Loucy (cell line): ENCODE data around the gene CBARP.
A peak's percentile ranks its signal among the peaks of the same experiment; 100 is the strongest.

Experiments used
- H2AFZ ChIP-seq: fragments of 200-600 bp; sonication (generic); 2 replicates; pipeline ENCODE4 v1.6.0; 2016; ENCODE audit warnings: antibody characterized with exemption, mild to moderate bottlenecking, low read length, moderate library complexity
- H3F3A ChIP-seq: fragments of 200-600 bp; 2 replicates; pipeline ENCODE4 v1.6.0; 2016; ENCODE audit warnings: antibody characterized with exemption, low read depth, mild to moderate bottlenecking
- H3K27me3 ChIP-seq: fragments of 200-600 bp; sonication (generic); 2 replicates; pipeline ENCODE4 v1.6.1; 2014; ENCODE audit warnings: low read length, mild to moderate bottlenecking; ENCODE audit not compliant: insufficient read depth, poor library complexity, severe bottlenecking
- H3K36me3 ChIP-seq: fragments of 200-600 bp; sonication (generic); 2 replicates; pipeline ENCODE4 v1.6.1; 2016; ENCODE audit warnings: low read length; ENCODE audit not compliant: insufficient read depth
- H3K4me1 ChIP-seq: fragments of 200-600 bp; sonication (generic); 2 replicates; pipeline ENCODE4 v1.5.1; 2014; ENCODE audit warnings: low read length, mild to moderate bottlenecking; ENCODE audit not compliant: insufficient read depth, poor library complexity, severe bottlenecking
- H3K4me2 ChIP-seq: fragments of 200-600 bp; sonication (generic); 2 replicates; pipeline ENCODE4 v1.6.0; 2014; ENCODE audit warnings: antibody characterized with exemption, low read length, low read depth, mild to moderate bottlenecking; ENCODE audit not compliant: poor library complexity, severe bottlenecking
- H3K4me3 ChIP-seq: fragments of 200-600 bp; sonication (generic); 2 replicates; pipeline ENCODE4 v1.5.1; 2014; ENCODE audit warnings: low read length, mild to moderate bottlenecking, mixed read lengths; ENCODE audit not compliant: poor library complexity, severe bottlenecking
- H3K79me2 ChIP-seq: fragments of 200-600 bp; sonication (generic); 2 replicates; pipeline ENCODE4 v1.6.1; 2014; ENCODE audit warnings: low read length; ENCODE audit not compliant: insufficient read depth
- H3K9ac ChIP-seq: fragments of 200-600 bp; sonication (generic); 2 replicates; pipeline ENCODE4 v1.6.0; 2014; ENCODE audit warnings: mild to moderate bottlenecking, low read depth, low read length, moderate library complexity; ENCODE audit not compliant: poor library complexity, severe bottlenecking
- H3K9me2 ChIP-seq: fragments of 200-600 bp; sonication (generic); replicated peaks from 2 replicates; pipeline ENCODE4 v1.6.1; 2016; ENCODE audit warnings: low read depth, low read length, mixed read lengths
- H3K9me3 ChIP-seq: fragments of 200-600 bp; sonication (generic); 2 replicates; pipeline ENCODE4 v1.6.1; 2014; ENCODE audit warnings: mild to moderate bottlenecking, antibody characterized with exemption, low read length, low read depth; ENCODE audit not compliant: insufficient read depth
- H4K20me1 ChIP-seq: fragments of 200-600 bp; sonication (generic); 2 replicates; pipeline ENCODE4 v1.6.0; 2014; ENCODE audit warnings: antibody characterized with exemption, low read length, mild to moderate bottlenecking; ENCODE audit not compliant: insufficient read depth, poor library complexity, severe bottlenecking
- EZH2phosphoT487 ChIP-seq: fragments of 200-600 bp; IDR thresholded peaks from 2 replicates; pipeline ENCODE4 v1.6.1; 2018; ENCODE audit warnings: antibody characterized with exemption, mild to moderate bottlenecking, moderate library complexity, borderline replicate concordance
- TF ChIP-seq, protein P1 (sequence below): fragments of 200-600 bp; sonication (generic); conservative IDR thresholded peaks from 2 replicates; pipeline ENCODE4 v1.5.1; 2014; ENCODE audit warnings: mild to moderate bottlenecking, antibody characterized with exemption, low read length

Gene CBARP

DNA sequence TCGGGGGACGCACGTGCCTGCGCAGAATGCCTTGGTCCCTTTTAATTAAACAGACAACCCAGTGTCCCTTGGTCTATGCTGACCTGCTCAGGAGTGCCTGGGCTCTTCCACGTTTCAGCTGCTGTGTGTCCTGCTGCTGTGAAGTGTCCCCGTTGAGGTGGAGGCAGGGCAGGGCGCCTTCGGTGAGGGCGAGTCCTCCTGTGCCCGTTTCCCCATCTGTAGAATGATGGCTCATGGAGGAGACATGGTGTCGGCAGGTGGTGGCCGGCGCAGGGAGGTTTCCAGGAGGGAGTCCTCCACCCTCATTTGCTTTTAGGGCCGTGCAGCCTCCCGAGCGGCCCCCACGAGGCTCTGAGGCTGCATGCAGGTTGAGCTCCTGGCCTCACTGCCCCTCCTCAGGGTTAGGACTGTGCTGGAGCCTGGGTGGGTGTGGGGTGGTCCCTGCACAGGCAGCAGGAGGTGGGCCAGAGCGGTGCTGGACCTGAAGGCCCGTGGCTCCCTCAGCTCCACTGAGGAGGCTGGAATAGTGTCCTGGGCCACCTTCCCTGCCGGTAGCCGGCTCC is 23.4 kb downstream of the CBARP start:
- Histone ChIP-seq H3K4me2 (peak overlapping the region; percentile 53), H3K9me2 (no peaks in the 10 kb centered on the region), H4K20me1 (peaks cover 58% of the 10 kb centered on the region), H3K4me1 (peaks cover 30% of the 10 kb centered on the region), H3K27me3 (no peaks in the 10 kb centered on the region), H3F3A (no peaks in the 10 kb centered on the region), H3K79me2 (peaks cover 96% of the 10 kb centered on the region), H3K9me3 (no peaks in the 10 kb centered on the region), H3K4me3 (peak overlapping the region; percentile 46), H2AFZ (no peak overlapping the region), H3K36me3 (no peaks in the 10 kb centered on the region; the same call in 1 of the 2 replicates), H3K9ac (peak overlapping the region; percentile 56)
- no peak for TF ChIP-seq EZH2phosphoT487
- TF ChIP-seq, protein P1, sequence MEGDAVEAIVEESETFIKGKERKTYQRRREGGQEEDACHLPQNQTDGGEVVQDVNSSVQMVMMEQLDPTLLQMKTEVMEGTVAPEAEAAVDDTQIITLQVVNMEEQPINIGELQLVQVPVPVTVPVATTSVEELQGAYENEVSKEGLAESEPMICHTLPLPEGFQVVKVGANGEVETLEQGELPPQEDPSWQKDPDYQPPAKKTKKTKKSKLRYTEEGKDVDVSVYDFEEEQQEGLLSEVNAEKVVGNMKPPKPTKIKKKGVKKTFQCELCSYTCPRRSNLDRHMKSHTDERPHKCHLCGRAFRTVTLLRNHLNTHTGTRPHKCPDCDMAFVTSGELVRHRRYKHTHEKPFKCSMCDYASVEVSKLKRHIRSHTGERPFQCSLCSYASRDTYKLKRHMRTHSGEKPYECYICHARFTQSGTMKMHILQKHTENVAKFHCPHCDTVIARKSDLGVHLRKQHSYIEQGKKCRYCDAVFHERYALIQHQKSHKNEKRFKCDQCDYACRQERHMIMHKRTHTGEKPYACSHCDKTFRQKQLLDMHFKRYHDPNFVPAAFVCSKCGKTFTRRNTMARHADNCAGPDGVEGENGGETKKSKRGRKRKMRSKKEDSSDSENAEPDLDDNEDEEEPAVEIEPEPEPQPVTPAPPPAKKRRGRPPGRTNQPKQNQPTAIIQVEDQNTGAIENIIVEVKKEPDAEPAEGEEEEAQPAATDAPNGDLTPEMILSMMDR = no peak

GRCh38 chr19:1213391-1214286 is 24.2 kb downstream of the CBARP start:
- Histone ChIP-seq H3K9me2 (no peaks in the 10 kb centered on the region), H3K4me1 (peaks cover 34% of the 10 kb centered on the region), H4K20me1 (peaks cover 62% of the 10 kb centered on the region), H3K9ac (peak overlapping the region; percentile 56), H3K36me3 (no peaks in the 10 kb centered on the region; the same call in 1 of the 2 replicates), H2AFZ (no peak overlapping the region), H3K4me2 (peak overlapping the region; percentile 53), H3K79me2 (peaks cover 98% of the 10 kb centered on the region), H3F3A (no peaks in the 10 kb centered on the region), H3K4me3 (peak overlapping the region; percentile 46), H3K9me3 (no peaks in the 10 kb centered on the region), H3K27me3 (no peaks in the 10 kb centered on the region)
- no peak for TF ChIP-seq EZH2phosphoT487
- TF ChIP-seq, protein P1 = no peak

DNA sequence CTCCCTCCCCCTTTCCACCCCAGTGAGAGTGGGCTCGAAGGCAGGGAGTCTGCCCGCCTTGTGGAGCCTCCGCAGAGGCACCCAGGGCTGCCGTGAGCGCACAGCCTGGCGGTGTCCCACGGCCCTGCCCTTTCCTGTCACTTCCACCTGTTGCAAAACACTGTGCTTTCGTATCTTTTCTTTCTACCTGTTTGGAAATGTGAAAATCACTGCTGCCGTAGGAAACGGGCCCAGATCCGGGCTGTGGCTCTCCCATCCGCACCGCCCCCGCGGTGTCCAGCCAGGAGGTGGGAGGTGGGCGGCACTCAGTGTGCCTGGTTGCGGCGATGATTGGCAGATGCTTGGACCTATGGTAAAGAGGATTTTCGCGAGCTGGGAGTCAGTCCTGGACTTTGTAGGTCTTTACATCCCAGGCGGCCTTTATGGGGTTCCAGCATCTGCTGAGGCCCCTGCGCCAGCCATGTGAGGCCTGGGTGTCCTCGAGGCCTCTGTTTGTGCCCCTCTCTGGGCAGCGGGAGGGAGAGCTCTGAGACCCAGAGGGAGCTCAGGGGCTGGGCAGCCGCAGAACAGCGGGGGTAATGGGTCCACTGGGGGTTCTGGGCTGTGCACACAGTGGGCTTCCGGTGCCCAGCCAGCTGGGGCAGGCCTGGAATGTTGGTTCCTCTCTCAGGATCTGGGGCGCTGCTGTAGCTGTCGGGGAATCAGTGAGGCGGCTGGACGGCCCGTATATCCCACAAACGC is 26.1 kb downstream of the CBARP start:
- Histone ChIP-seq H3K4me1 (peaks cover 34% of the 10 kb centered on the region), H3K4me3 (no peak overlapping the region), H3K9ac (no peak overlapping the region), H4K20me1 (peaks cover 70% of the 10 kb centered on the region), H3K4me2 (peak overlapping the region; percentile 54), H3K36me3 (no peaks in the 10 kb centered on the region; the same call in 1 of the 2 replicates), H3K79me2 (peaks cover 98% of the 10 kb centered on the region), H2AFZ (no peak overlapping the region), H3F3A (no peaks in the 10 kb centered on the region), H3K9me3 (no peaks in the 10 kb centered on the region), H3K9me2 (no peaks in the 10 kb centered on the region), H3K27me3 (no peaks in the 10 kb centered on the region)
- TF ChIP-seq, protein P1 = no peak
- TF ChIP-seq EZH2phosphoT487 = no peak
